K562 (cell line): ENCODE data around the gene ATP5PD. TPM values are rescaled to one million over a fixed set of nuclear protein-coding genes. Genes with fewer than 3 reads are reported as not detected.

Experiments used
- ATAC-seq: fragments of 200-7000 bp; cut with Tn5 transposase; 3 replicates; pipeline ENCODE4 v1.9.1; 2020; ENCODE audit warnings: moderate library complexity
- BruUV-seq: library from RNA; stranded (reverse); fragments of 400-500 nt; replicated peaks from 2 replicates; lab custom pipeline; 2021; lab: Mats Ljungman, UMichigan
- CTCF ChIA-PET: fragments of 300-600 bp; formaldehyde crosslinking; extraction: SDS; loops from one replicate; lab custom pipeline; 2021; ENCODE audit warnings: low intra/inter-chr PET ratio; lab: Yijun Ruan, JAX
- POLR2A ChIA-PET: fragments of 300-600, 350-650 bp; sonication (Branson Sonifier 250); formaldehyde crosslinking; extraction: SDS; loops from one replicate; lab custom pipeline; 2021; ENCODE audit warnings: antibody characterized with exemption, inconsistent platforms; lab: Yijun Ruan, JAX
- DNase-seq, 4 experiments: peaks; one replicate each; pipeline versions ENCODE4 v3.0.0 to v3.0.0-alpha.2; 2011 to 2018; ENCODE audit warnings: low spot score in 3 of 4, mixed read lengths in 3 of 4; ENCODE audit errors: extremely low read depth in 1 of 4
- FAIRE-seq: peaks from 2 replicates; lab custom pipeline; 2011; peaks lifted over from hg19 to GRCh38; lab: Jason Lieb, UNC
- H2AFZ ChIP-seq: 2 replicates; pipeline ENCODE4 v1.6.0; 2011; ENCODE audit warnings: low read depth, low read length, control low read depth, inconsistent platforms
- H3K27ac ChIP-seq: fragments of 200-600 bp; 3 replicates; pipeline ENCODE4 v1.8.0; 2011; ENCODE audit warnings: low read depth, mild to moderate bottlenecking, control low read depth, inconsistent platforms, low read length, moderate library complexity, mixed read lengths; ENCODE audit errors: extremely low read depth
- H3K27me3 ChIP-seq, 2 experiments: fragments of 300-600 bp in 1 of 2; 2 replicates in 1 of 2; 3 replicates in 1 of 2; pipeline versions ENCODE4 v1.6.0 to v1.8.0; 2011; ENCODE audit warnings: inconsistent platforms in 2 of 2, low read length in 2 of 2, mild to moderate bottlenecking in 1 of 2, mixed read lengths in 1 of 2, moderate library complexity in 1 of 2; ENCODE audit not compliant: control insufficient read depth in 2 of 2, insufficient read depth in 2 of 2
- H3K36me3 ChIP-seq: fragments of 300-600 bp; 3 replicates; pipeline ENCODE4 v1.8.0; 2011; ENCODE audit warnings: mild to moderate bottlenecking, low read length, inconsistent platforms; ENCODE audit not compliant: control insufficient read depth, insufficient read depth
- H3K4me1 ChIP-seq, 2 experiments: fragments of 200-600 bp in 1 of 2; replicated peaks in 1 of 2; 2 replicates in 1 of 2; 3 replicates in 1 of 2; pipeline versions ENCODE4 v1.5.1 to v1.8.0; 2011; ENCODE audit warnings: inconsistent platforms in 2 of 2, low read length in 2 of 2, mild to moderate bottlenecking in 1 of 2, mixed read lengths in 1 of 2, moderate library complexity in 1 of 2; ENCODE audit not compliant: control insufficient read depth in 2 of 2, insufficient read depth in 2 of 2
- H3K4me2 ChIP-seq: 2 replicates; pipeline ENCODE4 v1.6.1; 2011; ENCODE audit warnings: low read length, control low read depth, inconsistent platforms, mixed read lengths; ENCODE audit not compliant: insufficient read depth
- H3K4me3 ChIP-seq: fragments of 200-600 bp; sonication (generic), shearing (Covaris generic); 2 replicates; pipeline ENCODE4 v1.5.1; 2016; ENCODE audit warnings: control low read depth, inconsistent platforms
- H3K79me2 ChIP-seq: fragments of 200-600 bp; 3 replicates; pipeline ENCODE4 v1.8.0; 2011; ENCODE audit warnings: low read length, inconsistent platforms; ENCODE audit not compliant: control insufficient read depth, insufficient read depth
- H3K9ac ChIP-seq, 2 experiments: 2 replicates each; pipeline versions ENCODE4 v1.6.0 to v1.6.1; 2011; ENCODE audit warnings: low read depth in 2 of 2, low read length in 2 of 2, control low read depth in 1 of 2, inconsistent platforms in 1 of 2, mild to moderate bottlenecking in 1 of 2, mixed read lengths in 1 of 2; ENCODE audit not compliant: insufficient read depth in 1 of 2
- H3K9me1 ChIP-seq: one replicate; pipeline ENCODE4 v1.6.0; 2011; ENCODE audit warnings: inconsistent platforms, mild to moderate bottlenecking, low read length, moderate library complexity; ENCODE audit not compliant: control insufficient read depth, insufficient read depth
- H3K9me3 ChIP-seq: replicated peaks from 2 replicates; pipeline ENCODE4 v1.5.1; 2011; ENCODE audit warnings: low read depth, low read length, inconsistent platforms; ENCODE audit not compliant: control insufficient read depth, insufficient read depth
- H4K20me1 ChIP-seq: replicated peaks from 2 replicates; pipeline ENCODE4 v1.6.1; 2011; ENCODE audit warnings: low read length, inconsistent platforms, mixed read lengths; ENCODE audit not compliant: control insufficient read depth, insufficient read depth
- ESRRA ChIP-seq: fragments of 450-650 bp; IDR thresholded peaks from 2 replicates; pipeline ENCODE4 v1.6.1; 2014; ENCODE audit warnings: low read depth, mild to moderate bottlenecking, moderate library complexity, borderline replicate concordance
- JUNB ChIP-seq: fragments of 450-650 bp; formaldehyde crosslinking; conservative IDR thresholded peaks from 2 replicates; pipeline ENCODE4 v1.4.0; 2020; ENCODE audit warnings: mild to moderate bottlenecking
- PTTG1 ChIP-seq: fragments of 450-650 bp; IDR thresholded peaks from 2 replicates; pipeline ENCODE4 v1.6.1; 2016; ENCODE audit warnings: low read depth, mild to moderate bottlenecking, missing genetic modification characterization, missing compliant biosample characterization
- TOE1 ChIP-seq, 2 experiments: fragments of 450-650 bp in 1 of 2; sonication (generic) in 1 of 2; formaldehyde crosslinking in 1 of 2; IDR thresholded peaks; 2 replicates each; pipeline versions ENCODE4 v1.7.1 to v1.8.0; 2016 to 2022; ENCODE audit warnings: borderline replicate concordance in 2 of 2, mild to moderate bottlenecking in 2 of 2, antibody characterized with exemption in 1 of 2, inconsistent platforms in 1 of 2, low read depth in 1 of 2, missing genetic modification reagents in 1 of 2, moderate library complexity in 1 of 2
- ZC3H4 ChIP-seq: sonication (generic); formaldehyde crosslinking; IDR thresholded peaks from 2 replicates; pipeline ENCODE4 v1.9.0; 2021; ENCODE audit warnings: missing genetic modification reagents, borderline replicate concordance
- ZNF655 ChIP-seq: fragments of 250-450 bp; sonication (Bioruptor Pico); IDR thresholded peaks from 2 replicates; pipeline ENCODE4 v1.5.0; 2021
- WGBS: fragments of 100-300 bp; shearing (Covaris generic); methylation state at CpG from one replicate; pipeline ENCODE4 v1.1.6; 2016; ENCODE audit warnings: low coverage, mixed read lengths; ENCODE audit not compliant: insufficient coverage; ENCODE audit errors: missing lambda C conversion rate; 5-methylcytosine and 5-hydroxymethylcytosine counted together
- in situ Hi-C: fragments of 300-500 bp; cut with MboI; formaldehyde crosslinking; loops from 4 replicates; pipeline ENCODE4 v1.15.0; 2018; ENCODE audit warnings: inconsistent platforms, mixed read lengths
- intact Hi-C: fragments of 100-400 bp; cut with micrococcal nuclease; formaldehyde crosslinking; loops from 2 replicates; pipeline ENCODE4 v1.14.2; 2022
- polyA plus RNA-seq, 8 experiments: library from polyadenylated mRNA; depleted of rRNA in 4 of 8; stranded (reverse) in 5 of 8; unstranded in 3 of 8; fragments of >200 nt; fragmentation: Nextera tagmentation in 2 of 8; fragmentation: Illumina TruSeq in 1 of 8; extraction: Ambion mirVana in 2 of 8; extraction: Trizol in 1 of 8; gene quantifications; 2 replicates each; pipeline versions ENCODE4 v1.2.1 to v1.2.3, GENCODE V29; 2011 to 2014; ENCODE audit warnings: inconsistent platforms in 1 of 8, missing spikeins in 1 of 8
- total RNA-seq, 7 experiments: library from RNA; depleted of rRNA in 6 of 7; stranded (reverse); fragments of >200 nt in 6 of 7; fragmentation: Illumina TruSeq in 2 of 7; extraction: Trizol in 2 of 7; gene quantifications; 2 replicates each; pipeline versions ENCODE4 v1.2.1 to v1.2.3, GENCODE V29; 2011 to 2021; ENCODE audit warnings: low replicate concordance in 1 of 7

ATP5PD gene
- total and polyA plus RNA-seq, 9 of the 15 experiments (the other 6 are each of a cell fraction or from before 2014, with no cell fraction given): 271 to 828 (median 432) TPM

GRCh38 chr17:75061618-75062017 is 14.8 kb upstream of the ATP5PD start:
- Histone ChIP-seq H3K4me2 (no peak overlapping the region), H4K20me1 (0 out of 2 replicates have a peak, but pooled peaks cover 3% of the 10 kb centered on the region), H3K79me2 (no peaks in the 10 kb centered on the region), H3K9ac (no peak overlapping the region), H3K9me3 (no peaks in the 10 kb centered on the region), H3K4me1 (peaks cover 0 to 3% of the 10 kb centered on the region in 2 experiments; a peak in 2 of 5 replicates), H3K27me3 (no peaks in the 10 kb centered on the region), H3K36me3 (peaks cover 72% of the 10 kb centered on the region), H3K27ac (no peak overlapping the region), H2AFZ (no peak overlapping the region), H3K4me3 (no peak overlapping the region), H3K9me1 (no peaks in the 10 kb centered on the region)
- DNase-seq (peak in 1 of 4 experiments; percentile 10), ATAC-seq (no peak), FAIRE-seq (no peak)
- 89% methylated on average over 8 of the region's 8 CpGs for WGBS
- TF ChIP-seq ZC3H4 (CRISPR knock-in tag) (no peak), ESRRA (no peak), JUNB (CRISPR knock-in tag) (no peak), PTTG1 (tag) (no peak), ZNF655 (CRISPR knock-in tag) (no peak), TOE1 (IDR thresholded peaks at IDR 0.05; ENCODE audit: borderline replicate concordance) (no peak), TOE1 (CRISPR knock-in tag; IDR thresholded peaks at IDR 0.05; ENCODE audit: borderline replicate concordance, low read depth) (no peak)
- CTCF ChIA-PET: interaction anchor here (0.7 kb wide), 1 partner anchor 35 kb away, joined by 3 read pairs; no protein-coding TSS in a partner anchor
- POLR2A ChIA-PET: interaction anchor here (0.7 to 2.4 kb wide), 5 partner anchors 10 to 52 kb away, joined by 3 to 8 read pairs (median 3); no protein-coding TSS in a partner anchor
- BruUV-seq: no TSS peak
- intact Hi-C loops (loop anchor here (2.0 kb wide), 1 partner anchor 69 kb away; the partner anchor contains the start of gene NT5C), in situ Hi-C loops (loop anchor here (5.0 kb wide), 1 partner anchor 51 kb away; no protein-coding TSS in a partner anchor)
